OCI-LY7 (cell line): Measurements from ENCODE around the gene F2R. TPM values are rescaled to one million over a fixed set of nuclear protein-coding genes. Genes with fewer than 3 reads are reported as not detected.
A peak's percentile ranks its signal among the peaks of the same experiment; 100 is the strongest.

Experiments
- Bru-seq: library from RNA; stranded (reverse); fragments of 400-500 nt; gene quantifications from one replicate; lab custom pipeline; 2021; lab: Mats Ljungman, UMichigan
- BruChase-seq, 2 experiments: library from RNA; stranded (reverse); fragments of 400-500 nt; gene quantifications; one replicate each; lab custom pipeline; 2021; lab: Mats Ljungman, UMichigan
- BruUV-seq: library from RNA; stranded (reverse); fragments of 400-500 nt; replicated peaks from 2 replicates; lab custom pipeline; 2021; lab: Mats Ljungman, UMichigan
- CTCF ChIA-PET: fragments of 300-600 bp; sonication (Branson Sonifier 250); formaldehyde crosslinking; loops from one replicate; lab custom pipeline; 2022; ENCODE audit warnings: antibody characterized with exemption; ENCODE audit not compliant: unreplicated experiment; lab: Charles Lee
- POLR2A ChIA-PET: fragments of 300-600 bp; sonication (Branson Sonifier 250); formaldehyde crosslinking; loops from one replicate; lab custom pipeline; 2022; ENCODE audit warnings: antibody characterized with exemption; lab: Charles Lee
- DNase-seq: peaks from one replicate; pipeline ENCODE4 v3.0.0-alpha.2; 2015; ENCODE audit warnings: low spot score
- H2AFZ ChIP-seq: fragments of 200-600 bp; sonication (generic), shearing (Covaris generic); 2 replicates; pipeline ENCODE4 v1.6.1; 2014; ENCODE audit warnings: mild to moderate bottlenecking, antibody characterized with exemption, low read length, moderate library complexity
- H3K27ac ChIP-seq: fragments of 200-600 bp; sonication (generic); 2 replicates; pipeline ENCODE4 v1.5.1; 2014; ENCODE audit warnings: mixed run types, low read depth, mild to moderate bottlenecking, moderate library complexity, low read length, inconsistent platforms; ENCODE audit not compliant: poor library complexity, severe bottlenecking
- H3K36me3 ChIP-seq: fragments of 200-600 bp; sonication (generic); 2 replicates; pipeline ENCODE4 v1.6.1; 2014; ENCODE audit warnings: mild to moderate bottlenecking, antibody characterized with exemption, low read length, moderate library complexity, mixed read lengths; ENCODE audit not compliant: insufficient read depth
- H3K4me1 ChIP-seq: fragments of 200-600 bp; sonication (generic); 2 replicates; pipeline ENCODE4 v1.5.1; 2014; ENCODE audit warnings: mild to moderate bottlenecking, low read length; ENCODE audit not compliant: insufficient read depth, poor library complexity, severe bottlenecking
- H3K4me2 ChIP-seq: fragments of 200-600 bp; sonication (generic); 2 replicates; pipeline ENCODE4 v1.6.1; 2014; ENCODE audit warnings: mild to moderate bottlenecking, low read length
- H3K4me3 ChIP-seq: fragments of 200-600 bp; sonication (generic); 2 replicates; pipeline ENCODE4 v1.5.1; 2014; ENCODE audit warnings: mild to moderate bottlenecking, low read depth, low read length; ENCODE audit not compliant: poor library complexity, severe bottlenecking
- H3K79me2 ChIP-seq: fragments of 200-600 bp; sonication (generic); 2 replicates; pipeline ENCODE4 v1.6.1; 2016; ENCODE audit warnings: low read depth, mild to moderate bottlenecking, low read length, moderate library complexity, mixed read lengths; ENCODE audit not compliant: insufficient read depth
- H3K9me2 ChIP-seq: fragments of 200-600 bp; sonication (generic); 2 replicates; pipeline ENCODE4 v1.6.1; 2016; ENCODE audit warnings: mild to moderate bottlenecking, low read length, mixed read lengths; ENCODE audit not compliant: insufficient read depth
- H3K9me3 ChIP-seq: fragments of 200-600 bp; sonication (generic); 2 replicates; pipeline ENCODE4 v1.6.1; 2014; ENCODE audit warnings: mild to moderate bottlenecking, mixed run types, low read length, mixed read lengths
- H4K20me1 ChIP-seq: fragments of 200-600 bp; sonication (generic); 2 replicates; pipeline ENCODE4 v1.6.1; 2014; ENCODE audit warnings: mild to moderate bottlenecking, antibody characterized with exemption, low read length, moderate library complexity, mixed read lengths; ENCODE audit not compliant: insufficient read depth
- EZH2phosphoT487 ChIP-seq: fragments of 200-600 bp; sonication (generic); IDR thresholded peaks from 2 replicates; pipeline ENCODE4 v1.6.1; 2018; ENCODE audit warnings: low read depth, borderline replicate concordance, mild to moderate bottlenecking, mixed run types, antibody characterized with exemption, low read length, moderate library complexity, mixed read lengths
- intact Hi-C: fragments of 100-400 bp; cut with micrococcal nuclease; formaldehyde crosslinking; loops from one replicate; pipeline ENCODE4 v1.10.0; 2022; ENCODE audit not compliant: unreplicated experiment
- long read RNA-seq: library from polyadenylated mRNA; stranded (forward); transcript quantifications from one replicate; pipeline ENCODE4 v2.0.0, GENCODE V29; 2022
- total RNA-seq, 2 experiments: library from RNA; depleted of rRNA in 1 of 2; stranded (reverse); fragments of >200 nt in 1 of 2; shearing (Covaris generic) in 1 of 2; gene quantifications; 2 replicates each; pipeline ENCODE4 v1.2.3, GENCODE V29; 2014 to 2022
- TF ChIP-seq, protein P1 (sequence below): fragments of 200-600 bp; sonication (generic); conservative IDR thresholded peaks from 2 replicates; pipeline ENCODE4 v1.5.1; 2014; ENCODE audit warnings: mild to moderate bottlenecking, antibody characterized with exemption, low read length, moderate library complexity, mixed read lengths

The F2R gene
- total RNA-seq (2014; rRNA removed; shearing (Covaris generic)), result not detected in 2 replicates
- 0.08 and 0.09 TPM in 2 replicates for total RNA-seq (2022)
- not detected for Bru-seq, nascent RNA
- BruChase-seq, experiment 1, labeled RNA remaining after a 6-hour chase, result percentile 15 among the genes with signal in this experiment
- percentile 18 among the genes with signal in this experiment for BruChase-seq, experiment 2, labeled RNA remaining after a 2-hour chase
- long read RNA-seq, result 0 reads

- H3K4me2 ChIP-seq, result peak within 1 kb of the TSS; percentile 26; the same call in 1 of the 2 replicates
- peaks cover 5% of the 10 kb centered on the region for H3K4me1 ChIP-seq
- no peaks in the 10 kb centered on the region for H3K9me2 ChIP-seq
- ChIA-PET POLR2A (no interaction called here), CTCF (no interaction called here)
- no peak within 1 kb of the TSS for H3K27ac ChIP-seq
- no peak for DNase-seq
- no peaks in the 10 kb centered on the region for H3K36me3 ChIP-seq
- no peak for TF ChIP-seq EZH2phosphoT487
- TF ChIP-seq, protein P1, sequence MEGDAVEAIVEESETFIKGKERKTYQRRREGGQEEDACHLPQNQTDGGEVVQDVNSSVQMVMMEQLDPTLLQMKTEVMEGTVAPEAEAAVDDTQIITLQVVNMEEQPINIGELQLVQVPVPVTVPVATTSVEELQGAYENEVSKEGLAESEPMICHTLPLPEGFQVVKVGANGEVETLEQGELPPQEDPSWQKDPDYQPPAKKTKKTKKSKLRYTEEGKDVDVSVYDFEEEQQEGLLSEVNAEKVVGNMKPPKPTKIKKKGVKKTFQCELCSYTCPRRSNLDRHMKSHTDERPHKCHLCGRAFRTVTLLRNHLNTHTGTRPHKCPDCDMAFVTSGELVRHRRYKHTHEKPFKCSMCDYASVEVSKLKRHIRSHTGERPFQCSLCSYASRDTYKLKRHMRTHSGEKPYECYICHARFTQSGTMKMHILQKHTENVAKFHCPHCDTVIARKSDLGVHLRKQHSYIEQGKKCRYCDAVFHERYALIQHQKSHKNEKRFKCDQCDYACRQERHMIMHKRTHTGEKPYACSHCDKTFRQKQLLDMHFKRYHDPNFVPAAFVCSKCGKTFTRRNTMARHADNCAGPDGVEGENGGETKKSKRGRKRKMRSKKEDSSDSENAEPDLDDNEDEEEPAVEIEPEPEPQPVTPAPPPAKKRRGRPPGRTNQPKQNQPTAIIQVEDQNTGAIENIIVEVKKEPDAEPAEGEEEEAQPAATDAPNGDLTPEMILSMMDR, result 0 out of 2 replicates have a peak, but pooled peaks have one; percentile 23
- no peaks in the 10 kb centered on the region for H3K9me3 ChIP-seq
- intact Hi-C loops, result no loop called here
- no peak within 1 kb of the TSS for H3K4me3 ChIP-seq
- no TSS peak for BruUV-seq
- no peaks in the 10 kb centered on the region for H4K20me1 ChIP-seq
- no peaks in the 10 kb centered on the region for H3K79me2 ChIP-seq
- no peak within 1 kb of the TSS for H2AFZ ChIP-seq
These were observed at the start of gene F2R for GRCh38 chr5:76715736-76716455. Gene F2R (plus strand): TSS chr5:76716126. CDS start chr5:76716308, 182 bp downstream.

DNA sequence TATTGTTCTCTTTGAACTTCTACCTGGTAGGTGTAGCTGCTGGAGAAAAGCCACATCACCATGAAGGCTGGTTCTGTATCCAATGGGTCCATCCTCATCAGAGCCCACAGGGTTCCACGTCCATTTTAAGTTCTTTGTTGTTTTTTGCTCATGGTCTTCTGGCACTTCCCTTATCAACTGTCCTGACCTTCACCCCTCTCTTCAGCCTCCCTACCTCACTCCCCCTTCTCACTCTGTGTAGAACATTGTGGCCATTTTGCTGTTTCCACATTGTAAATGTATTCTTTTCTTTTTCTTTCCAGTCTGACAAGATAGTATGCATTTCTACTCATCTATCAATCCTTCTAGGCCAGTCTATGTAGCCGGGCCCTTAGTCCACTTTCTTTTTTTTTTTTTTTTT lies 48.4 kb upstream of the F2R start:
- no peaks in the 10 kb centered on the region for H3K9me3 ChIP-seq
- peaks cover 4% of the 10 kb centered on the region for H3K4me1 ChIP-seq
- intact Hi-C loops, result no loop called here
- no peak for DNase-seq
- H3K4me3 ChIP-seq, result no peak overlapping the region
- POLR2A ChIA-PET, result interaction anchor here (0.6 kb wide), 2 partner anchors 29 to 45 kb away, joined by 3 read pairs; no protein-coding TSS in a partner anchor
- no peak overlapping the region for H2AFZ ChIP-seq
- no TSS peak for BruUV-seq
- H3K36me3 ChIP-seq, result peaks cover 65% of the 10 kb centered on the region
- CTCF ChIA-PET, result no interaction called here
- no peaks in the 10 kb centered on the region for H3K9me2 ChIP-seq
- H4K20me1 ChIP-seq, result no peaks in the 10 kb centered on the region
- H3K27ac ChIP-seq, result no peak overlapping the region
- no peaks in the 10 kb centered on the region for H3K79me2 ChIP-seq
- TF ChIP-seq, protein P1, result no peak
- no peak for TF ChIP-seq EZH2phosphoT487
- no peak overlapping the region for H3K4me2 ChIP-seq
